ENCODE measurements around the gene SLC7A10. TPM values are rescaled to one million over a fixed set of nuclear protein-coding genes. Genes with fewer than 3 reads are reported as not detected.

Gene SLC7A10
- total RNA-seq, 1 experiment from 2014 or later = 1.1 TPM

- no peak overlapping the region for H3K4me3 ChIP-seq (ENCODE audit: low read depth in 2 of 2, low read length in 2 of 2)
- no peaks in the 10 kb centered on the region for H3K9me3 ChIP-seq (ENCODE audit: control insufficient read depth, insufficient read depth, low read depth, low read length)
- no peak for DNase-seq (ENCODE audit: low read depth, low spot score)
- intact Hi-C loops (cut with micrococcal nuclease; ENCODE audit: unreplicated experiment) (loop anchor here (2.0 kb wide), 1 partner anchor 167 kb away; no protein-coding TSS in a partner anchor), in situ Hi-C loops (cut with HindIII; ENCODE audit: low pct_unique_long_range_greater_than_20kb, low sequenced_read_pairs) (no loop called here)
- H3K4me1 ChIP-seq (ENCODE audit: control insufficient read depth, insufficient read depth, low read length) = peaks cover 4% of the 10 kb centered on the region; the same call in 1 of the 2 replicates
- no peak for TF ChIP-seq SIN3A (IDR thresholded peaks at IDR 0.05; ENCODE audit: borderline replicate concordance, insufficient read depth, low read depth, low read length)
- TF ChIP-seq REST (IDR thresholded peaks at IDR 0.05; ENCODE audit: insufficient read depth in 1 of 2, low read depth in 2 of 2, low read length in 1 of 2) = no peak
- TF ChIP-seq TCF7L2 (IDR thresholded peaks at IDR 0.05; ENCODE audit: low read depth, low read length) = no peak
- TF ChIP-seq POLR2AphosphoS5 (IDR thresholded peaks at IDR 0.05; ENCODE audit: low read depth, low read length) = no peak
- TF ChIP-seq, protein P1, sequence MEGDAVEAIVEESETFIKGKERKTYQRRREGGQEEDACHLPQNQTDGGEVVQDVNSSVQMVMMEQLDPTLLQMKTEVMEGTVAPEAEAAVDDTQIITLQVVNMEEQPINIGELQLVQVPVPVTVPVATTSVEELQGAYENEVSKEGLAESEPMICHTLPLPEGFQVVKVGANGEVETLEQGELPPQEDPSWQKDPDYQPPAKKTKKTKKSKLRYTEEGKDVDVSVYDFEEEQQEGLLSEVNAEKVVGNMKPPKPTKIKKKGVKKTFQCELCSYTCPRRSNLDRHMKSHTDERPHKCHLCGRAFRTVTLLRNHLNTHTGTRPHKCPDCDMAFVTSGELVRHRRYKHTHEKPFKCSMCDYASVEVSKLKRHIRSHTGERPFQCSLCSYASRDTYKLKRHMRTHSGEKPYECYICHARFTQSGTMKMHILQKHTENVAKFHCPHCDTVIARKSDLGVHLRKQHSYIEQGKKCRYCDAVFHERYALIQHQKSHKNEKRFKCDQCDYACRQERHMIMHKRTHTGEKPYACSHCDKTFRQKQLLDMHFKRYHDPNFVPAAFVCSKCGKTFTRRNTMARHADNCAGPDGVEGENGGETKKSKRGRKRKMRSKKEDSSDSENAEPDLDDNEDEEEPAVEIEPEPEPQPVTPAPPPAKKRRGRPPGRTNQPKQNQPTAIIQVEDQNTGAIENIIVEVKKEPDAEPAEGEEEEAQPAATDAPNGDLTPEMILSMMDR (IDR thresholded peaks at IDR 0.05) = no peak
- no peak overlapping the region for H3K27ac ChIP-seq (ENCODE audit: low read length)
- no peaks in the 10 kb centered on the region for H3K36me3 ChIP-seq (ENCODE audit: control insufficient read depth, insufficient read depth, low read length)
- POLR2A ChIA-PET = interaction anchor here (0.6 kb wide), 2 partner anchors 21 to 529 kb away, joined by 5 read pairs; no protein-coding TSS in a partner anchor
- CTCF ChIA-PET = interaction anchor here (0.6 to 1.0 kb wide), 2 partner anchors 16 to 141 kb away, joined by 3 to 4 read pairs; no protein-coding TSS in a partner anchor
- no peak for ATAC-seq
- H3K27me3 ChIP-seq (ENCODE audit: control insufficient read depth, insufficient read depth, low read length) = no peaks in the 10 kb centered on the region
- BruUV-seq (replicated peaks) = no TSS peak
Measured at GRCh38 chr19:33240181-33240771, 14.6 kb upstream of the SLC7A10 start.

- ChIA-PET POLR2A (interaction anchor here (0.6 kb wide), 2 partner anchors 21 to 529 kb away, joined by 5 read pairs; no protein-coding TSS in a partner anchor), CTCF (interaction anchor here (0.6 to 1.0 kb wide), 3 partner anchors 17 to 142 kb away, joined by 3 to 4 read pairs (median 3); no protein-coding TSS in a partner anchor)
- BruUV-seq (replicated peaks) = no TSS peak
- Histone ChIP-seq H3K4me1 (ENCODE audit: control insufficient read depth, insufficient read depth, low read length) (peaks cover 4% of the 10 kb centered on the region; the same call in 1 of the 2 replicates), H3K9me3 (ENCODE audit: control insufficient read depth, insufficient read depth, low read depth, low read length) (no peaks in the 10 kb centered on the region), H3K4me3 (ENCODE audit: low read depth in 2 of 2, low read length in 2 of 2) (no peak overlapping the region), H3K36me3 (ENCODE audit: control insufficient read depth, insufficient read depth, low read length) (no peaks in the 10 kb centered on the region), H3K27me3 (ENCODE audit: control insufficient read depth, insufficient read depth, low read length) (no peaks in the 10 kb centered on the region), H3K27ac (ENCODE audit: low read length) (no peak overlapping the region)
- DNase-seq (ENCODE audit: low read depth, low spot score) (no peak), ATAC-seq (no peak)
- intact Hi-C loops (cut with micrococcal nuclease; ENCODE audit: unreplicated experiment) = loop anchor here (5.0 kb wide), 1 partner anchor 153 kb away; no protein-coding TSS in a partner anchor
- in situ Hi-C loops (cut with HindIII; ENCODE audit: low pct_unique_long_range_greater_than_20kb, low sequenced_read_pairs) = no loop called here
- TF ChIP-seq SIN3A (IDR thresholded peaks at IDR 0.05; ENCODE audit: borderline replicate concordance, insufficient read depth, low read depth, low read length) (no peak), POLR2AphosphoS5 (IDR thresholded peaks at IDR 0.05; ENCODE audit: low read depth, low read length) (no peak), REST (IDR thresholded peaks at IDR 0.05; ENCODE audit: insufficient read depth in 1 of 2, low read depth in 2 of 2, low read length in 1 of 2) (no peak), TCF7L2 (IDR thresholded peaks at IDR 0.05; ENCODE audit: low read depth, low read length) (no peak)
- TF ChIP-seq, protein P1 (IDR thresholded peaks at IDR 0.05) = no peak
Measured at GRCh38 chr19:33239223-33239975, 13.7 kb upstream of the SLC7A10 start.

Measured in Panc1 (cell line).